Suppressor macrophage treated with lipopolysaccharide for 4 hours (primary cell): Measurements from ENCODE around the gene SLC47A1.
A peak's percentile ranks its signal among the peaks of the same experiment; 100 is the strongest.
"Not testable (repeated sequence)": the region's sequence is repeated elsewhere in the genome, so short reads cannot be mapped to it uniquely, and the experiment has no call there.

Source experiments
- DNase-seq: peaks from one replicate; pipeline ENCODE4 v3.0.0-alpha.2; 2020

Gene SLC47A1

DNA sequence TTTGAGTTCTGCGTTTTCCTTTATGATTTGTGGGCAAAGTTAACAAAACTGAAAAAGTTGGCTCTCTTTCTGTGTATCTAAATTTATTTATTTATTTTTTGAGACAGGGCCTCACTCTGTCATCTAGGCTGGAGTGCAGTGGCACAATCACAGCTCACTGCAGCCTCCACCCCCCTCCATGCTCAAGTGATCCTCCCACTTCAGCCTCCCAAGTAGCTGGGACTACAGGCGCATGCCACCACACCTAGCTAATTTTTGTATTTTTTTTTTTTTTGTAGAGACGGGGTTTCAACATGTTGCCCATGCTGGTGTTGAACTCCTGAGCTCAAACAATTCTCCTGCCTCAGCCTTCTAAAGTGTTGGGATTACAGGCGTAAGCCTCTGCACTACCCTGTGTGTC lies 6.7 kb upstream of the SLC47A1 start:
- DNase-seq, result not testable (repeated sequence)

DNA sequence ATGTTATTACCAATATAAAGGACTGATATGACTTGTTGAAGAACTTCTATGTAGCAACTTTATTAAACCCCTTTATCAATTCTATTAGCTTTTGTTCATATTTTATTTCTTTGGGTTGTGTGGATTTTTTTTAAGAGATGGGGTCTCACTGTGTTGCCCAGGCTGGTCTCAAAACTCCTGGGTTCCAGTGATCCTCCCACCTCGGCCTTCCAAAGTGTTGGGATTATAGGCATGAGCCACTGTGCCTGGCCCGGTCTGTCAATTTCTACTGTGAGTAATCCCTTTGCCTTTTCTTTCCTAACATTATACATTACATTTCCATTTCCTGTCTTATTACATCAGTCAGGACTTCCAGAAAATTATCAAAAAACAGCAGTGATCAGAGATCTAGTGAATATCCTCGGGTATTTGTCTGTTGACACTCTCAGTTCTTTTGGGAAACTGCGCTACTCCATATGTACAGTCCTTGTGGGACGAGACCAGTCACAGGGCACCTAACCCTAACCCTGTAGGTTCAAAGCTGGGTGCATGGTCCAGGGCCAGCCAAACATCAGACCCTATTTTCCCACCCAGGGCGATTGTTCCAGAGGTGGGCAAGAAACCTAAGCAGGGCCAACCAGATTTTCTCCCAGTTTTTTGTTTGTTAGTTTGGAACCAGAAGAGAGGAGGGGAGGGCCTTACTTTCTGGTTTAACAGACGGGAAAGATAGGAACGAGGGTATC lies 1.7 kb upstream of the SLC47A1 start:
- DNase-seq, result peak; percentile 35

DNA sequence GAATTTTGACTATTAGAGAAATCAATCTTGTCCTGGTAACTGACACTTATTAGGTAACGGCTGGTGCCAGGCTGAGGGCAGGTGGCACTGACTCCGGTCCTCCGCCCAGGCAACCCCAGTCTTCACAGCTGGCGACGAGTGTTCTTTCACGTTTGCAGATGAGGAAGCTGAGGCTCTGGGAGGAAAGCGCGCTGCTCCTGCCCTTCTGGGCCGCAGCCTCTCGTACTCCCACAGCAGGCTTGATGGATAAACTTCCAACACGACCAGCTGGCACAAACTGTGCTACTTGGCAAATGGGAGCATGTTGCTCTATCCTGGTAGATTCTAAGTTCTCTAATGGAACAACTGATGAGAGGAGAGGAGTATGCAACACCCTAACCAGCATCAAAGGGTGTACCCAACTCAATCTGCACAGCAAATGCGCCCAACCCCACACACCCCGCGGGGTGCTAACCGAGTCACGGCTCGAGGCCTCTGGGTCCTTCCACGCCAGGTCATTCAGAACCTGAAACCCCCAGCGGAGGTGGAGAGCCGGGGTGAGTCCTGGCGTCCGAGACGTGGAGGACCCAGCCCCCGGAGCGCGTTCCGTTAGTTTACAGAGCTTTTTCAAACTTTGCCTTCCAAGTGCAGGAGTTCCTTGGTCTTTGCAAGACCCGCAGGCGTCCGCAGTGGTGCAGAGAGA lies 477 bp upstream of the SLC47A1 start:
- no peak for DNase-seq

DNA sequence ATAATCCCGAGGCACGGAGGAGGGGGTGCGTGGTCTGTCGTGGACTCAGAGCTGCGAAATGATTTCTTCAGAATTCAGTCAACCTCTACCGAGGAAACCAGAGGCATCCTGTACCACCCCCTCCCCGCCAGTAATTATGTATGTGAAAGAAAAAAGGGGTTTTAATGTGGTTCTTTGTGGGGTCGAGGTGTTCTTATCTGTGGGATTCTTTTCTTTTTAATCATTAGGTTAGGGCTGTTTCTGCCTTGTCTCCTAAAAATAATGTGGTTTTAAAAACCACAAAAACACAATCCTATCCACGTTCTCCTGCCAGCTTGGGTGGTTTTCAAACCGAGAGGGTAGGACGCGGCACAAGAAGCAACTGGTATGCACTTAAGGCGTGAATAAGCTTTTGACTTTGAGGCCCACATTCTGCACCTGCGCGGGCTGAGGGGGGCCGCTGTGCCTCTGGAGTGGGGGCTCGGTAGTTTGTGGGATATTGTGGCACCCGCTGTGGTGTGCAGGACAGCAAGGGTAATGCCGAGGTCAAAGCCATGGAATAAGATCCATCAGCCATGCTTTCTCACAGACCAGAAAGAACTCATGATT lies 1.0 kb downstream of the SLC47A1 start:
- no peak for DNase-seq

DNA sequence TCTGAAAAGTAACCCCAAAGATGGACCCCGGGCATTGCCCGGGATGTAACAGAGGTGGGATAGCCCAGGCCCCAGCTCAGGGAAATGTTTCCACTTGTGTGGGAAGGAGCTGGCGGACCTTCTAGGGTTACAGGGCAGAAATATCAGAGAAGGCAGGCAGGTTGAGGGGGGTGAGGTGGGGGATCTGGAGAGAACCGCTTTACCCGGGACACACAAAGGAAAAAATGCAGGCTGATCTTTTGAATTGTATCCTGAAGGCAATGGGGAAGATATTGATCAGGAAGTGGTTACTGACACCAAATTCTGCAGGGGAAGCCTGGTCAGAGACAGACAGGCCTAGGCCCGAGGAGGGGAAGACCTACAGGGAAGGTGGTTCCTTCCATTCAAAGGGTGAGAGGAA lies 3.5 kb downstream of the SLC47A1 start:
- DNase-seq, result no peak

DNA sequence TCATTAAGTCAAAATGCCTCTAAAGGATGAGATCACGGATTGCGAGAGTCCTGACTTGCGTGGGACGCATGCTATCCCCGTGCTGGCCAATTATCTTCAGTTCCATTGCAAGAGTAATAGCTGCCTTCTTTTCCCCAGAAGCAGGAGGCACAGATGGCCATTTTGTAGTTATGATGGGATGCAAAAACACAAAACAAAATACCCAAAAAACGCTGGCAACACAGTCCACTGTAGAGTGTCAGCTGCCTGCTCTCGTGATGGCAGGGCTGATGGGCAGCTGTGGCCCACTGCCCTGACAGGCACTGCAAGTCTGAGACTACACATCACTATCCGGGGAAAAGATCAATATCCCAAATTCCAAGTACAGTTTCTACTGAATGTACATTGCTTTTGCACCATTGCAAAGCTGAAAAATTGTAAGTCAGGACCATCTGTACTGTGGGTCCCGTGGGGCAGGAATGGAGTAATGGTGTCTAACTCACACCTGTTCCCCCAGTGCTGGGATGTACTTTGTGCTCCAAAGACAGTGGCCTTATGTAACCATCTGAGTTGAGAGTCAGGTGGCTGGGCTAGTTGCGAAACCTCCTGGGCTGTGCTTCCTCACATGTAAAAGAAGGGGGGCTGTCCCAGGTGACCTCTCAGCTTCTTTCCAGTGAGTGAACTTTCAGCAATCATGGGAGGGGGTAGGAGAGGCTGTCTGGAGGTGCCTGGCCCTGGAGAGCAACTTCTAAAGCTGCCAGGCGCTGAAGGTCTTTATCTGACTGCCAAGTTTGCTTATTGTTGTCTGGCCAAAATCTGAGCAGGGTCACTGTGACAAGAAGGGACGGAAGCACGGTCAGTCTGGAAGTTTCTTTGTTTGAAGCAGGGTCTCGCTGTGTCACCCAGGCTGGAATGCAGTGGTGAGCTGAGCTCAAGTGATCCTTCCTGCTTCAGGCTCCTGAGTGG lies 4.7 kb downstream of the SLC47A1 start:
- DNase-seq, result peak; percentile 19

DNA sequence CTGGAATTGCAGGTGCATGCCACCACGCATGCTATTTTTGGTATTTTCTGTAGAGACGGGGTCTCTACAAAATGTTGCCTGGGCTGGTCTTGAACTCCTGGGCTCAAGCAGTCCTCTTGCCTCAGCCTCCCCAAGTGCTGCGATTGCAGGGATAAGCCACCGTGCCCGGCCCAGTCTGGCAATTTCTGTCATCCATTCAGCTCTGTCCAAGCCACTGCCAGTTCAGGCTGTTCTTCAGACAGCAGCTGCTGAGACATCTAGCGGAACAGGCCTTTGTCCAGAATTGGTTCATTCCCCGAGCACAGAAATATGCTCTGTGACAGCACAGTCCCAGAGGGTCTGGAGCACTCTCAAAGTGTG lies 5.4 kb downstream of the SLC47A1 start:
- no peak for DNase-seq

DNA sequence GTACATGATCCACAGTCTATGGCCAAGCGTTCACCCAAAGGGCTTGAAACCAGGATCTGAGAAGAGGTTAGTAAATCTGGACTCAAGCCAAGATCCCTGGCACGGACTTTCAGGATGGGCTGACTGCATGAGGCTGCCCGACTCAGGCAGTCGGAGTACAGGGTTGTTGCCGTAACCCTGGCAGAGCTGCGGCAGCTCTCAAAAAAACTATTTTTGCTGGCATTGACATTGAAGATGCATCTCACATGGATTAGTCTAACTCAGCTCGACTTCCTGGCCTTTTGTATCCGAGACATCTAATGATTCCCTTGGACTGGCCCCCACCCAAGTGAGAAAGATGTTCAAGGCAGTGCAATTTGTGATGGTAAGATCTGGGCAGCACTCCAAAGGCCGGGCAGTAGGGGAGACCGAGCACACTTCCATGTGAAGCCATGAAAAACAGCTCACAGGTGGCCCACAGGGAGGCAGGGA lies 6.2 kb downstream of the SLC47A1 start:
- DNase-seq, result no peak

DNA sequence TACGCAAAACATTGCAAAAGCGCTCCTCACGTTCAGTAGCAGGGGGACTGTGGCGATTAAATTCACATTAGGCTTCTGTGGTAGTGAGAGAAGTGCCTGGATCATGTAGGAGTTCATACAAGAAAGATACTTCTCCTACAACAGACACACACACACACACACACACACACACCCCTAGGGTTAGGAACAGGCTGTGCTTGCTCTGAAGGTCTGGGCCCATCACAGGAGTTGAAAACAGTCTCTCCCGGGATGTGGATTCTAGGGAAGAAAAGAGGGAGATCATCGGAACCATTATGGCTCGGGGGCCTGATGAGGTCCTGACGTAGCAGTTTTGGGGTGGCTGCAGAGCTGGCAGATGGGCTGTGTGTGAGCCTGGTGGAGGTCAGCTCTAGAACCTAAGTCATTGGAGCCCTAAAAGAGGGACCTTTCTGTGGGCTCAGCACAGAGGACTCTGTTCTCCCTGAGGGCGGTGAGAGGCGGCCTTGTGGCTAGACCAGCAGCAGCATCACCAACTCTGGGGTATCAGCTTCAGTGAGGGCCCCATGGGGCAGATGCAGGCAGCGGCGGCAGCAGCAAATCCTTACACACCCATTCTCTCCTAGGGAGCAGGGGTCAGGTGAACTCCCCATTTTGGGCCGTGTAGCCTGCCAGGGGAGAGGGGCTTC lies 7.2 kb downstream of the SLC47A1 start:
- no peak for DNase-seq

DNA sequence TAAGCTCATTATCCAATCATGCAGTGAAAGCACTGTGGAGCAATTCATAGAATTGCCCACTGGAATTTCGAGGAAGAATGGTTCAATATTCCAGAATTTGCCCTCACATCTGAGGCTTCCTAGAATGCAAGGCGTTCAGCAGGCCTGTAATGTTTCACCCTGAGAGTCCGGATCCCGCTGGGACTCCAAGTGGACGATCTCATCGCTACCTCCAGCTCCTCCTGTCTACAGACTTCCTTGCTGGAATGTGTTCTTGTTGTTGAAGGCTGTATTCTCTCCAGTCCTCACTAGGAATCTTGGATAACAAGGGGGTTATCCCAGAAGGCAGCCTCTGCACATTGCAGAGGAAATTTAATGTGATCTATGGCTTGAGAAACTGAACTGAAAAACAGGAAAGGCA lies 7.8 kb downstream of the SLC47A1 start:
- no peak for DNase-seq

DNA sequence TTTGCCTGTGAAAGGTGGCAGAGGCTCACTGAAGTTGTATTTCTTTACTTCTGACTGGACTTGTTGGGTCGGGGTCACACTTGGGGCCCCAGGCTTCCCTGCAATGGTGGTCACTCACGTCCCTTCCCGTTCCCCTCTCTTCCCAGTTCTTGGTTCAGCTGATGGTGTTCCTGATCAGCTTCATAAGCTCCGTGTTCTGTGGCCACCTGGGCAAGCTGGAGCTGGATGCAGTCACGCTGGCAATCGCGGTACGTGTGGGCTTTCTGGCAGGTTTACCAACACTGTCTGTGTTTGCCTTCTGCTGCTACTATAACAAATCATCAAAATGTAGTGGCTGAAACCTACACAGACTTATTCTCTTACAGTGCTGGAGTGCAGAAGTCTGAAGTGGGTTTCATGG lies 8.6 kb downstream of the SLC47A1 start:
- DNase-seq, result no peak

DNA sequence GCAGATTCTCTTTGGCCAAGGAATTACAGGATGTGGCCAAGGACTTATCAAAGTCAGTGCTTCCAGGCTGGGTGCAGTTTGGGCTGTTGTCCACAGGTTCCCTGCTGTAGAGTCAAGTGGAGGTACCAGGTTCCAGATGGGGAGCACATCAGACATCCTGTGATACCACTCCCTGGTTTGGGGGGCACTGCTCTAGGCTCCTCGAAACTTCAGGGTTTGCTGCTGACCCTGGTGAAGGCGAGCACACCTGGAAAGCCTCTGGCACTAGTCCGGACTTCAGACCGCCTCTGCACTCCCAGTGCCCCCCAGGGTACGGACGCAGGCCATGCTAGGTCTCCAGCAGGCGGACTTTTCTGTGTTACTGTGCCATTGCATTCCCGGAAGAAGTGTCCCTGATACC lies 10.7 kb downstream of the SLC47A1 start:
- no peak for DNase-seq

DNA sequence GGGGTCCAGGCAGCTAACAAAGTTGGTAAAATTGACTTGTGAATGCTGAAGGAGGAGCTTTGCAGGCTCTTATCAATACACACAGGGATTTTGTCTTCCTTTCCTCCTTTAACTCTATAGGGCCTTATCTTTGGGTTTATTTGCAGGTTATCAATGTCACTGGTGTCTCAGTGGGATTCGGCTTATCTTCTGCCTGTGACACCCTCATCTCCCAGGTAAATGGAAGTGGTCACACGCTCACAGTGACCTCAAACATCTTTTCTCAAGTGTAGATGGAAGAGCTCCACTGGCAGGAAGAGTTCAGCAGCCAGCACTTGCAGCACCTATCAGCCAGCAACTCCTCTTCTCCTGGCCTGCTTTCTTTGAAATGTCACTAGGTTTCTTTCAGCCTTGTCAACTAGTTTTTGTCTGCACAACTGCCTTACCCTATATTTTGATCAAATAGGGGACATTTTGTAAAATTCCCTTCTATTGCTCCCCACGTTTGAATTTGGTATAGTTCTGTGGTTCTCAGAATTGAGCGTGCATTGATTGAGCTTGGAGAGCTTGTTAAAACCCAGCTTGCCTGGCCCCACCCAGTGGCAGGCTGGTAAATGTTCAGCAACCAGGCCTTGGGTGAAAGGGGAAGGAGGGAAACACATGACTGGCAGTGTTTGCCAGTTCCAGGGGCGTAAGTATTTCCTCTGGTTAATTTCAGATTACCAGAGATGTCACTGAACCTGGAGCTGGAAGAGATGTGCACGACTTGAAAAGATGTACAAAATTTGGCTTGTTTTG lies 12.8 kb downstream of the SLC47A1 start:
- peak; percentile 70 for DNase-seq

DNA sequence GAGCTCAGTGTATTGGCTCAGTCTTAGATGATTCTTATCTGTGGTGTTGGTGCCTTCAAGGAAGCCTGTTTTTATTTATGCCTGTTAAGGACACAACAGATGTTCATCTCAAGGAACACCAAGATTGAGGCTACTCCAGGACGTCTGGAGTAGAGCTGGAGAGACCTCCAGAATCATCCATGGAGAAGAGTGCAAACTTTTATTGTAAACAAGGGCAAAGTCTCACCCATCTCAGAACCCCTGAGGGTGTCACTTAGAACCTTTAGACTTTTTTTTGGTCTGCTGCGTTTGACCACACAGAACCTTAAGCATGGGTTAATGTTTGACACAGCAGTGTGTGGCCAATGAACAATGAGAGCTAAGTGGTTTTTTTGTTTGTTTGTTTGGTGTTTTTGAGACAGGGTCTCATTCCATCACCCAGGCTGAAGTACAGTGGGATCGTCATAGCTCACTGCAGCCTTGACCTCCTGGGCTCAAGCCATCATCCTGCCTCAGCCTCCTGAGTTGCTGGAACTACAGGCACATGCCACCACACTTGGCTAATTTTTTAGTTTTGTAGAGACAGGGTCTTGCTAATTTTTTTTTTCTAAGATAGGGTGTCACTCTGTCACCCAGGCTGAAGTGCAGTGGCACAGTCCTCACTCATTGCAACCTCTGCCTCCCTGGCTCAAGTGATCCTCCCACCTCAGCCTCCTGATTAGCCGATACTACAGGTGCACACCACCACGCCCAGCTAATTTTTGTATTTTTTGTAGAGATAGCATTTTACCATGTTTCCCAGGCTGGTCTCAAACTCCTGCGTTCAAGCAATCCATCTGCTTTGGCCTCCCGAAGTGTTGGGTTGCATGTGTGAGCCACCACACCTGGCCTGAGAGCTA lies 16.3 kb downstream of the SLC47A1 start:
- no peak for DNase-seq

DNA sequence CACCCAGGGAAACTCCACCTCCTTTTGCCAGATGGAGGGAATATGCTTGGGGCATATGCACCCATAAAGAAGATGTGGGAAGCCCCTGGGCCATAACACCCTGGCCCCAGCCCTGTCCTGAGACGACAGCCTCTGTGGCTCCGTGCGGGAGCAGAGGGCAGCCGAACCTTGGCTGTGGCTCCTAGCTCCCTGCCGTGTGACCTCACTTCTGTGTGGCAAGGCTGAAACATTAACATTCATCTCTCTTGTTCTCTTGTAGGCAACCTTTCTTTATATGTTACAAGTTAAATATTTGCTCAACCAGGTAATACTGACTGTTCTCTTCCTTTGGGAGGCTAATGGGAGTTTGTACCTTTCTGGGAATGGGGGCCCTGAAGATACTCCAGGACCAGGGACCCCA lies 17.5 kb downstream of the SLC47A1 start:
- no peak for DNase-seq

DNA sequence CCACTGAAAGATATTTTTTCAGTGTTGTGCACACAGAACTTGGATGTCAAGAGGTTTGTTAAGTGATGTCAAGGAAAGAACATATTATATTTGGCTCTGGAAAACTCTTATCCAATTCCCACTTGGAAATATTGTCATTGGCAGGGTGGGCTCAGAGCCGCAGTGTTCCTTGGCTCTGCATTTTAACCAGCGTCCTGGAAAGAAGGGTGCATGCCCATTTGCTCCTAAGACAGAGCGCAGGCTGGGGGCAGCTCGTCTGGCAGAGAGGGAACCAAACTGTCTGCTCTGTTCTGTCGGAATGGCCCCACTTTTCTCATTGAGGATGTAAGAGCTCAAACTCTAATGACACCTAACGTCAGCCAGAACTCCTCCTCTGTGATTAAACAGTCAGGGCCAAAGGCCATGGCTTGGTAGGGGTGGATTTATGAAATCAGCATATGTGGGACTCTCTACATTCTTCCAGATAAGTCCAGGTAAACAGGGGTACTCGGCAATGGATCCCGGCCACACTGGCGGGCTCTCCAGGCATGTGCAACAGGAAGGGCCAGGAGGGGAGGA lies 18.0 kb downstream of the SLC47A1 start:
- no peak for DNase-seq

DNA sequence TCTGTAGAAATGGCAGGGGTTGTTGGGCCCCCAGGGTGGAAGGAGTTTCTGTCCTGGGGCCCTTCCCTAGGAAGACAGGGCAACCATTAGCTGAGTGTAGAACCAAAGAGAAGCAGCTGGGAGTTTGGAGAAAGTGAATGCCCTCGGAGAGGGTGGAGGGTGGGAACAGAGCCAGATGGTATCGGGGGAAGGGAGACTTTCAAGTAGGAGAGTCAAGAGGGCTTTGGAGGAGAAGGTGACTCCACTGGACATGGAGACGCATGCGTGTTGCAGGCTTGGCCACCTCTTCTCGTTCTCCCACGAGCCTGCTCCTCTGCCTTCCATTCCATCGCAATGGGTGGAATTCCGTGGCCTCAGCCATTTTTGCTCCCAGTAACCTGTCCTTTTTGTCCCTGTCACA lies 19.4 kb downstream of the SLC47A1 start:
- DNase-seq, result no peak

DNA sequence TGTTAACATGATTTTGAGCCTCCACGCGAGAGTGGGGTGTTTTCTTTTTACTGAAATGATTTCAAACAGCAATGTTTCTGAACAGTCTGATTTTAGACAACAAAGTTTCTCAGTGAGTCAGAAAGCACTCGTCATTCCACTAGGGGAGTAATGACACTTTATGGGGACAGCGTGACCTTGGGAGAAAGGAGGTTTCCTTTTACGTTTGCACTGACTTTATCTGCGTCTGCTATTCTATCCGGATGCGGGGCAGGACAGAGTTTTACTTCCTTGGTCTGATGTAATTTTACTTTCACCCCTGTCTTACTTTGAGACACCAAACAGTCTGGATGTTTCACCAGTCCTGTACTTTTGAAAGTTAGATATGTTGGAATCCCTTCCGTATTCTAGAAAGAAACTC lies 20.7 kb downstream of the SLC47A1 start:
- peak; percentile 43 for DNase-seq

DNA sequence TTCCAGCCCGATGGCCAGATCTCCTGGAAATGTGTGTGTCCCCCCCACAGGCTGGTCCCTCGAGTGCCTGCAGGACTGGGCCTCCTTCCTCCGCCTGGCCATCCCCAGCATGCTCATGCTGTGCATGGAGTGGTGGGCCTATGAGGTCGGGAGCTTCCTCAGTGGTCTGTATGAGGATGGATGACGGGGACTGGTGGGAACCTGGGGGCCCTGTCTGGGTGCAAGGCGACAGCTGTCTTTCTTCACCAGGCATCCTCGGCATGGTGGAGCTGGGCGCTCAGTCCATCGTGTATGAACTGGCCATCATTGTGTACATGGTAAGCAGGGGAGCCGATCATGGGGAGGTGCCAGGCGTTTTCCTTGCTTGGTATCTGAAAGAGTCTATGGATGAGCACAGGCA lies 22.1 kb downstream of the SLC47A1 start:
- no peak for DNase-seq

DNA sequence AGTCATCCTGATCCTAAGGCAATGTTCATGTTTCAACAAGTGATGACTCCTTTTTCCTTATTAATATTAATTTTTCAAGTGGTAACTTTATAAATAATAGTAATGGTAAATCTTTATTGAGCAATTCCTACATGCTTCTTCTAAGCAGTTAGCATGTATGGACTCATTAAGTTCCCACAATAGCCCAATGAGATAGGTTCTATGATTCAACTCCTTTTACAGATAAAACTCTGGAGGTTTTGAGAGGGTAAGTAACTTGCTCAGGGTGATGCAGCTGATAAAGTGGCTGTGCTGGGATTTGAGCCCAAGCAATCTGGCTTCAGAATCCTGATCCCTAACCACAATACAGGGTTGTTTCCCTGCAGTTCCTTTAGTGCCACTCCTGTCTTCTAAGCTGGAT lies 25.3 kb downstream of the SLC47A1 start:
- DNase-seq, result no peak
